ENCODE measurements around the gene GNG4. TPM values are rescaled to one million over a fixed set of nuclear protein-coding genes. Genes with fewer than 3 reads are reported as not detected.

The GNG4 gene
- total RNA-seq, 3 donors from 2014 or later: 0.15 to 2.9 TPM; not detected in 1

DNA sequence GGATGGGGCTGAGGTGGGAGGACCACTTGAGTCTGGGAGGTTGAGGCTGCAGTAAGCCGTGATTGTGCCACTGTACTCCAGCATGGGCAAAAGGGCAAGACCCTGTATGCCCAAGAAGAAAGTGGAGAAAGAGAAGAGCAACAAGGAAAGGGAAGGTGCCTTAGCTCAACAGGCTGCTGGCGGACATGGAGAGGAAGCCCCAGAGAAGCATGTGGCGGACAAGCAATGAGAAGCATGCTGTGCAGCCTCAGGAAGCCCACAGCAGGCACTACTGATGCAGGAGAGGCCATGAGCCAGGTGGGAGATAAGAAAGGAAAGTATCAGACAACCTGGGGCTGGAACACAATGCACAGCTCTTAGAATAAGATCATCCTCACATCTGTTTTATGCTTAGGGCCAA is 32.6 kb upstream of the GNG4 start:
- H3K9me3 ChIP-seq: no peaks in the 10 kb centered on the region
- no peaks in the 10 kb centered on the region for H3K27me3 ChIP-seq
- no peaks in the 10 kb centered on the region for H3K4me1 ChIP-seq
- H3K36me3 ChIP-seq: no peaks in the 10 kb centered on the region
- H3K27ac ChIP-seq: no peak overlapping the region
- H3K4me3 ChIP-seq: no peak overlapping the region
- intact Hi-C loops (cut with DNase I; ENCODE audit: low total_unique reads): no loop called here
- DNase-seq (ENCODE audit: low spot score in 2 of 2): no peak
- TF ChIP-seq POLR2AphosphoS5 (IDR thresholded peaks at IDR 0.05) (no peak), POLR2A (IDR thresholded peaks at IDR 0.05) (no peak)
- TF ChIP-seq, protein P1, sequence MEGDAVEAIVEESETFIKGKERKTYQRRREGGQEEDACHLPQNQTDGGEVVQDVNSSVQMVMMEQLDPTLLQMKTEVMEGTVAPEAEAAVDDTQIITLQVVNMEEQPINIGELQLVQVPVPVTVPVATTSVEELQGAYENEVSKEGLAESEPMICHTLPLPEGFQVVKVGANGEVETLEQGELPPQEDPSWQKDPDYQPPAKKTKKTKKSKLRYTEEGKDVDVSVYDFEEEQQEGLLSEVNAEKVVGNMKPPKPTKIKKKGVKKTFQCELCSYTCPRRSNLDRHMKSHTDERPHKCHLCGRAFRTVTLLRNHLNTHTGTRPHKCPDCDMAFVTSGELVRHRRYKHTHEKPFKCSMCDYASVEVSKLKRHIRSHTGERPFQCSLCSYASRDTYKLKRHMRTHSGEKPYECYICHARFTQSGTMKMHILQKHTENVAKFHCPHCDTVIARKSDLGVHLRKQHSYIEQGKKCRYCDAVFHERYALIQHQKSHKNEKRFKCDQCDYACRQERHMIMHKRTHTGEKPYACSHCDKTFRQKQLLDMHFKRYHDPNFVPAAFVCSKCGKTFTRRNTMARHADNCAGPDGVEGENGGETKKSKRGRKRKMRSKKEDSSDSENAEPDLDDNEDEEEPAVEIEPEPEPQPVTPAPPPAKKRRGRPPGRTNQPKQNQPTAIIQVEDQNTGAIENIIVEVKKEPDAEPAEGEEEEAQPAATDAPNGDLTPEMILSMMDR (IDR thresholded peaks at IDR 0.05): no peak

DNA sequence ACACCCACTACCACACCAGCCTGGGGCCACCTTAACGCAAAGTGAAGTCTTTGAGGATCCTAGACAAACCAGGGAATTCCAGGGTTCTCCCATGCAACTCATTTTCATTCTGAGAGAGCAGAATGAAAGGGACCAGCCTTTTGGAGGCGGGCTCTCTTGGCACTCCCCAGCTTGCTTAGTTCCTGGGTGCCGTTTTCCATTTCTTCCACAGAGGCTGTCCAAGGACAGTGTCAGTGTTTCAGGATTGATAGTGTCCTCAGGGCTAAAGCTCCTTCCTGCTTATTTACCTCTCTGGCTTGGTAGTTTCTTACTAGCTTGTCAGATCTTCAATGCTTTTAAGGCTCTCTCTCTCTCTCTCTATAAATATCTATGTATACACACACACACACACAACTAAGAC is 30.1 kb upstream of the GNG4 start:
- intact Hi-C loops (cut with DNase I; ENCODE audit: low total_unique reads): no loop called here
- no peaks in the 10 kb centered on the region for H3K27me3 ChIP-seq
- H3K4me1 ChIP-seq: no peaks in the 10 kb centered on the region

DNA sequence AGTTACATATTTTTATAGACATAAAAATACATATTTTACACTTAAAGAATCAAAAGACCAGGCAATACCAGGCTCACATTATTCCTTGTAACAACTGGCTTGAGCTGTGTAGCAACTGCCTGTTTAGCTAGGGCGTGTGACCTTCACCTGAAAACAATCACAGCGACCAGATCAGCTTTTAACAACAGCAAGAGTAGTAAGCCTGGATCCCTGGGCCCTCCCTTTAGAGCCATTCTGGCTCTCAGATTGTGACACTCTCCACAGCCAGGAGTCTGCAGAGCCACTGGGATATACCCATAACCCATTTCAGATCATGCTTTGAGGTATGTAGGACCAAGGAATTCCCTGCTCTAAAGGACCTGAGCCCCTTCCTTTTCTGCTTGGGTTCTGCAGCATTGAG is 29.4 kb upstream of the GNG4 start:
- H3K4me1 ChIP-seq: no peaks in the 10 kb centered on the region
- no peak overlapping the region for H3K27ac ChIP-seq
- H3K9me3 ChIP-seq: peaks cover 0 to 5% of the 10 kb centered on the region in 2 donors
- TF ChIP-seq, protein P1 (IDR thresholded peaks at IDR 0.05): no peak
- no peak for TF ChIP-seq POLR2AphosphoS5 (IDR thresholded peaks at IDR 0.05)
- H3K4me3 ChIP-seq: no peak overlapping the region
- H3K36me3 ChIP-seq: peaks cover 14% of the 10 kb centered on the region
- H3K27me3 ChIP-seq: no peaks in the 10 kb centered on the region
- intact Hi-C loops (cut with DNase I; ENCODE audit: low total_unique reads): no loop called here
- DNase-seq (ENCODE audit: low spot score in 2 of 2): no peak

More for the DNA sequence above, 30.1 kb upstream of the GNG4 start:
- Histone ChIP-seq H3K9me3 (peaks cover 0 to 5% of the 10 kb centered on the region in 2 donors), H3K27ac (no peak overlapping the region), H3K4me3 (no peak overlapping the region), H3K36me3 (peaks cover 13% of the 10 kb centered on the region)
- DNase-seq (ENCODE audit: low spot score in 2 of 2): no peak
- TF ChIP-seq POLR2AphosphoS5 (IDR thresholded peaks at IDR 0.05) (no peak), POLR2A (IDR thresholded peaks at IDR 0.05) (no peak)
- TF ChIP-seq, protein P1 (IDR thresholded peaks at IDR 0.05): no peak

DNA sequence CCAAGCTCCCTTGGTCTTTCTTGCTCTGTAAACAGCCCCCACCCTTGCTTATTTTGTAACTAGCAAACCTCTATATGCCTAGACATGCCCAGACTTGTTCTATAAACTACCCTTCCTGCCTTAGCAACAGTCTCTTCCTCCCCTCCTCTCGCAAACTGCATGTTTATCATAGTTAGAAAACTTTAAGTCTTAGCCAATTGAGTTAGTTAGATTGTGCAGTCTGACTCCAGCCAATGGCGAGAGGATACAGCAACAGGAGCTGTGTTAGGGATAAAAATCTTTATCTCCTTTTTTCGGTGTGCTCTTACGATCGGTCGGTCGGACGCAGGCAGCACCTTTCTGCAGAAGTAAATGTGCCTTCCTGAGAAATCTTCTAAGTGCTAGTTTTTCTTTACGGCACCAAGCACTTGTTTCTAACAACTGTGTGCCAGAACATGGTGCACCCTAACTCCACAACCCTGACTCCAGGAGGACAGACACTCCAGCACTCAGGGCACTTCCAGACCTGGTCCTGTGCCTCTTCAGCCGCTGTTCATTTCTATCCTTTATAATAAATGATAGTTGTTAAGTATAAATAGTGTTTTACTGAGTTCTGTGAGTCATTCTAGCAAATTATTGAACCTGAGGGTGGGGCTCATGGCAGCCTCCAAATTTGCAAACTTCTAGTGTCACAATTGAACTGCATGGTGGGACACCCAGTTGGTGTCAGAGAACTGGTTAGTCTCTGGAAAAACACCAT is 25.7 kb upstream of the GNG4 start:
- Histone ChIP-seq H3K9me3 (peaks cover 9 to 20% of the 10 kb centered on the region in 2 donors), H3K27me3 (no peaks in the 10 kb centered on the region), H3K27ac (no peak overlapping the region), H3K4me3 (no peak overlapping the region), H3K4me1 (no peaks in the 10 kb centered on the region), H3K36me3 (peaks cover 14% of the 10 kb centered on the region)
- DNase-seq (ENCODE audit: low spot score in 2 of 2): no peak
- intact Hi-C loops (cut with DNase I; ENCODE audit: low total_unique reads): no loop called here
- TF ChIP-seq POLR2A (IDR thresholded peaks at IDR 0.05): no peak
- TF ChIP-seq, protein P1 (IDR thresholded peaks at IDR 0.05): no peak
- TF ChIP-seq POLR2AphosphoS5 (IDR thresholded peaks at IDR 0.05): no peak

DNA sequence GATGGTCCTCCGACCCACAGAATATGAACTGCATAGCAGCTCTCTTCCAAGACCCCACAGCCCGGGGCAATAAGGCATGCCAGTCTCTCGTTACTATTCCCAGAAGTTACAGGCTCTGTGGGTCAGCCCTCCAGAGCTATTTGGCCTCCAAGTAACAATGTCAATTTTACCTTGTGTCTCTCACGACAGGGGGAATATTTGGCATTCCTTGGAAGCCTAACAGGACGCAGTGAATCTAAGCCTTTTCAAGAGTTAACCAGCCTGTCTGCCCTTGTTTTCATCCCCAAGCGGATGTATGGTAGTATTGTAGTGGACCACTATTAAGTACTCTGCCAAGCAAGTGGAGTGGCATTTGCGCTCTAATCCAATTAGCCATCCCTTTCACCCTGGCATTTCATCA is 24.4 kb upstream of the GNG4 start:
- no peak overlapping the region for H3K27ac ChIP-seq
- intact Hi-C loops (cut with DNase I; ENCODE audit: low total_unique reads): no loop called here
- peaks cover 17 to 29% of the 10 kb centered on the region in 2 donors for H3K9me3 ChIP-seq
- no peaks in the 10 kb centered on the region for H3K4me1 ChIP-seq
- peaks cover 14% of the 10 kb centered on the region for H3K36me3 ChIP-seq
- no peak for DNase-seq (ENCODE audit: low spot score in 2 of 2)
- TF ChIP-seq POLR2AphosphoS5 (IDR thresholded peaks at IDR 0.05) (no peak), POLR2A (IDR thresholded peaks at IDR 0.05) (no peak)
- TF ChIP-seq, protein P1 (IDR thresholded peaks at IDR 0.05): no peak
- H3K27me3 ChIP-seq: no peaks in the 10 kb centered on the region
- H3K4me3 ChIP-seq: no peak overlapping the region

All from breast epithelium (tissue), 4 donors.